HCT116 (cell line): ENCODE data around the gene NRN1. TPM values are rescaled to one million over a fixed set of nuclear protein-coding genes. Genes with fewer than 3 reads are reported as not detected.

ENCODE experiments used
- ATAC-seq: fragments of 200-7000 bp; cut with Tn5 transposase; 2 replicates; pipeline ENCODE4 v1.9.1; 2020; ENCODE audit warnings: mild to moderate bottlenecking, moderate library complexity
- BruUV-seq: library from RNA; stranded (reverse); fragments of 400-500 nt; replicated peaks from 2 replicates; lab custom pipeline; 2021; lab: Mats Ljungman, UMichigan
- CTCF ChIA-PET: fragments of 300-600 bp; sonication (Branson Sonifier 250); formaldehyde crosslinking; loops from one replicate; lab custom pipeline; 2021; ENCODE audit warnings: antibody characterized with exemption; lab: Charles Lee
- POLR2A ChIA-PET: fragments of 300-600, 350-600 bp; sonication (Branson Sonifier 250); formaldehyde crosslinking; loops from one replicate; lab custom pipeline; 2021; ENCODE audit warnings: antibody characterized with exemption; lab: Charles Lee
- RAD21 ChIA-PET, 2 experiments: fragments of 300-600 bp; sonication (Branson Sonifier 250); formaldehyde crosslinking; loops; one replicate each; lab custom pipeline; 2023; ENCODE audit warnings: low total read pairs in 2 of 2; ENCODE audit not compliant: uncharacterized antibody in 2 of 2, unreplicated experiment in 2 of 2, low non-redundant PET in 1 of 2; lab: Charles Lee
- DNase-seq: peaks from one replicate; pipeline ENCODE4 v3.0.0-alpha.2; 2010; ENCODE audit warnings: low read depth, low spot score
- H2AFZ ChIP-seq: fragments of 200-600 bp; shearing (Covaris generic), sonication (generic); 2 replicates; pipeline ENCODE4 v1.6.1; 2017; ENCODE audit warnings: low read depth, mixed run types, mixed read lengths, antibody characterized with exemption, low read length; ENCODE audit not compliant: poor library complexity, severe bottlenecking
- H3K27ac ChIP-seq: 2 replicates; pipeline ENCODE4 v1.5.1; 2012; ENCODE audit warnings: low read depth, low read length
- H3K27me3 ChIP-seq: fragments of 200-600 bp; sonication (generic); 2 replicates; pipeline ENCODE4 v1.6.1; 2016; ENCODE audit warnings: mixed run types, low read length, mixed read lengths; ENCODE audit not compliant: insufficient read depth
- H3K36me3 ChIP-seq, 2 experiments: fragments of 200-500 bp in 1 of 2; fragments of 200-600 bp in 1 of 2; sonication (Bioruptor generic) in 1 of 2; sonication (generic) in 1 of 2; 2 replicates each; pipeline versions ENCODE4 v1.5.1 to v1.6.1; 2014 to 2016; ENCODE audit warnings: low read length in 2 of 2, inconsistent platforms in 1 of 2, mixed read lengths in 1 of 2, mixed run types in 1 of 2; ENCODE audit not compliant: insufficient read depth in 2 of 2, control insufficient read depth in 1 of 2
- H3K4me1 ChIP-seq, 2 experiments: fragments of 200-600 bp in 1 of 2; sonication (generic) in 1 of 2; 2 replicates each; pipeline versions ENCODE4 v1.5.1 to v1.6.1; 2012 to 2017; ENCODE audit warnings: low read length in 2 of 2, inconsistent platforms in 1 of 2, mild to moderate bottlenecking in 1 of 2, mixed read lengths in 1 of 2, mixed run types in 1 of 2, moderate library complexity in 1 of 2; ENCODE audit not compliant: insufficient read depth in 2 of 2, control insufficient read depth in 1 of 2
- H3K4me2 ChIP-seq: fragments of 200-600 bp; sonication (generic); 2 replicates; pipeline ENCODE4 v1.6.1; 2017; ENCODE audit warnings: mixed run types, low read length, mixed read lengths
- H3K4me3 ChIP-seq, 2 experiments: fragments of 200-600 bp in 1 of 2; sonication (generic) in 1 of 2; replicated peaks in 1 of 2; 2 replicates each; pipeline ENCODE4 v1.5.1; 2011 to 2016; ENCODE audit warnings: low read length in 2 of 2, control low read depth in 1 of 2, low read depth in 1 of 2, mild to moderate bottlenecking in 1 of 2, mixed read lengths in 1 of 2, mixed run types in 1 of 2
- H3K79me2 ChIP-seq: fragments of 200-600 bp; sonication (generic); 2 replicates; pipeline ENCODE4 v1.6.1; 2017; ENCODE audit warnings: mild to moderate bottlenecking, mixed run types, low read length, moderate library complexity, mixed read lengths; ENCODE audit not compliant: insufficient read depth
- H3K9ac ChIP-seq: fragments of 200-600 bp; sonication (generic); 2 replicates; pipeline ENCODE4 v1.6.1; 2016; ENCODE audit warnings: low read length, mixed read lengths
- H3K9me2 ChIP-seq: fragments of 200-600 bp; sonication (generic), shearing (Covaris generic); 2 replicates; pipeline ENCODE4 v1.6.1; 2017; ENCODE audit warnings: mixed run types, mild to moderate bottlenecking, moderate library complexity; ENCODE audit not compliant: insufficient read depth
- H3K9me3 ChIP-seq, 2 experiments: fragments of 200-500 bp in 1 of 2; fragments of 200-600 bp in 1 of 2; sonication (Bioruptor generic) in 1 of 2; sonication (generic) in 1 of 2; 2 replicates each; pipeline ENCODE4 v1.6.1; 2014 to 2017; ENCODE audit warnings: low read length in 2 of 2, mixed read lengths in 2 of 2, inconsistent platforms in 1 of 2, low read depth in 1 of 2, mild to moderate bottlenecking in 1 of 2, mixed run types in 1 of 2, moderate library complexity in 1 of 2; ENCODE audit not compliant: control insufficient read depth in 1 of 2, insufficient read depth in 1 of 2
- H4K20me1 ChIP-seq: fragments of 200-600 bp; sonication (generic), shearing (Covaris generic); 2 replicates; pipeline ENCODE4 v1.6.1; 2017; ENCODE audit warnings: mixed run types, mild to moderate bottlenecking, moderate library complexity; ENCODE audit not compliant: insufficient read depth
- EGR1 ChIP-seq: IDR thresholded peaks from 2 replicates; pipeline ENCODE4 v1.6.1; 2012; ENCODE audit warnings: low read depth
- EZH2 ChIP-seq: fragments of 200-600 bp; sonication (generic); IDR thresholded peaks from 2 replicates; pipeline ENCODE4 v1.6.1; 2017; ENCODE audit warnings: antibody characterized with exemption, mixed run types
- FOSL1 ChIP-seq: IDR thresholded peaks from 2 replicates; pipeline ENCODE4 v1.6.1; 2012; ENCODE audit warnings: low read depth
- MAX ChIP-seq: IDR thresholded peaks from 2 replicates; pipeline ENCODE4 v1.6.1; 2012
- POLR2AphosphoS5 ChIP-seq: IDR thresholded peaks from 2 replicates; pipeline ENCODE4 v1.6.1; 2011; ENCODE audit warnings: mild to moderate bottlenecking, low read depth, low read length, moderate library complexity
- ZBTB33 ChIP-seq: IDR thresholded peaks from 2 replicates; pipeline ENCODE4 v1.6.1; 2011; ENCODE audit warnings: mild to moderate bottlenecking, low read length, moderate library complexity; ENCODE audit not compliant: insufficient replicate concordance; ENCODE audit errors: extremely low read depth
- ZFX ChIP-seq: fragments of 450-650 bp; IDR thresholded peaks from 2 replicates; pipeline ENCODE4 v1.6.1; 2017
- intact Hi-C: fragments of 100-400 bp; cut with micrococcal nuclease; formaldehyde crosslinking; loops from 2 replicates; pipeline ENCODE4 v1.10.0; 2022
- total RNA-seq: library from RNA; stranded (reverse); gene quantifications from one replicate; pipeline ENCODE4 v1.2.1, GENCODE V29; 2021; ENCODE audit not compliant: unreplicated experiment

NRN1 gene
- total RNA-seq, 1 experiment from 2014 or later: not detected

- Histone ChIP-seq H2AFZ (no peak overlapping the region), H3K9me2 (no peaks in the 10 kb centered on the region), H3K36me3 (no peaks in the 10 kb centered on the region), H3K79me2 (no peaks in the 10 kb centered on the region), H3K27ac (no peak overlapping the region), H3K27me3 (no peaks in the 10 kb centered on the region), H3K4me2 (no peak overlapping the region), H3K4me1 (no peaks in the 10 kb centered on the region), H3K9me3 (no peaks in the 10 kb centered on the region), H3K4me3 (no peak overlapping the region), H3K9ac (no peak overlapping the region), H4K20me1 (no peaks in the 10 kb centered on the region)
- ChIA-PET POLR2A (no interaction called here), CTCF (no interaction called here), RAD21 (no interaction called here)
- intact Hi-C loops: no loop called here
- no peak for TF ChIP-seq EGR1
- TF ChIP-seq POLR2AphosphoS5: no peak
- TF ChIP-seq ZFX: no peak
- TF ChIP-seq ZBTB33: no peak
- no peak for TF ChIP-seq MAX
- no peak for TF ChIP-seq EZH2
- no peak for TF ChIP-seq FOSL1
- DNase-seq: no peak
- no peak for ATAC-seq
- no TSS peak for BruUV-seq
These were observed 22.3 kb downstream of the NRN1 start for GRCh38 chr6:5984150-5985089.
